Measurements from ENCODE around the gene MDC1.

GRCh38 chr6:30686908-30687658, 30.0 kb downstream of the MDC1 start:
- TF ChIP-seq CTCF (IDR thresholded peaks at IDR 0.05; ENCODE audit: low read depth, low read length) (no peak), EZH2phosphoT487 (IDR thresholded peaks at IDR 0.05; ENCODE audit: low read depth) (no peak)

All from OCI-LY3 (cell line).